Stomach (tissue), 4 donors: Measurements from ENCODE around the gene DLG2.

ENCODE experiments used
- EP300 ChIP-seq: sonication (generic); formaldehyde crosslinking; IDR thresholded peaks from one replicate; pipeline ENCODE4 v1.6.1; 2017; ENCODE audit warnings: antibody characterized with exemption
- POLR2A ChIP-seq, 4 donors: fragments of 450-650 bp; IDR thresholded peaks; one replicate each; pipeline ENCODE4 v1.6.1; 2016; ENCODE audit warnings: antibody characterized with exemption in 4 of 4, control low read depth in 2 of 4, mild to moderate bottlenecking in 1 of 4, moderate library complexity in 1 of 4
- POLR2AphosphoS5 ChIP-seq, 3 donors: sonication (generic); formaldehyde crosslinking; IDR thresholded peaks; one replicate each; pipeline ENCODE4 v1.6.1; 2016; ENCODE audit warnings: antibody characterized with exemption in 3 of 3
- TF ChIP-seq, protein P1 (sequence below), 7 experiments: fragments of 450-650 bp in 4 of 7; fragments of 200-600 bp in 3 of 7; sonication (generic) in 3 of 7; IDR thresholded peaks; one replicate each; pipeline ENCODE4 v1.5.1; 2016 to 2019; ENCODE audit warnings: antibody characterized with exemption in 7 of 7, control low read depth in 2 of 7, mild to moderate bottlenecking in 1 of 7

DNA sequence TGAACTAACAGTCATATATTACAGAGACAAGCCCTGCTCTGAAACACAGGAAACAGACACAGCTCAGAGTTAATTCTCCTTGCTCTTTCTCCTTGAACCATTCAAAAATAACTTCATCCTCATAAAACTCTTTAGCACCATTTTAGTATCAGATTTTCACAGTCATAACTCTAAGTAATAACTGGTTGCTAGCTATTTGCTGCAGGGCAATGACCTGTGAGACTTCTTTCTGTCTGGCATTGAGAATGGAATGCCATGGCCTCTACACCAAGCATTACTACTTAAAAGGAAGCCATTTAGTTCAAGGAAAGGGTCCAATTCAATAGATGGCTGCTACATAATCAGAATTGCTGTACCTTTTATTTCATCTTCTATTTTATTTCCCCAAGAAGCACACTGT, 2154.3 kb downstream of the DLG2 start:
- TF ChIP-seq POLR2A (IDR thresholded peaks at IDR 0.05) (no peak), EP300 (no peak), POLR2AphosphoS5 (IDR thresholded peaks at IDR 0.05) (no peak)
- TF ChIP-seq, protein P1, sequence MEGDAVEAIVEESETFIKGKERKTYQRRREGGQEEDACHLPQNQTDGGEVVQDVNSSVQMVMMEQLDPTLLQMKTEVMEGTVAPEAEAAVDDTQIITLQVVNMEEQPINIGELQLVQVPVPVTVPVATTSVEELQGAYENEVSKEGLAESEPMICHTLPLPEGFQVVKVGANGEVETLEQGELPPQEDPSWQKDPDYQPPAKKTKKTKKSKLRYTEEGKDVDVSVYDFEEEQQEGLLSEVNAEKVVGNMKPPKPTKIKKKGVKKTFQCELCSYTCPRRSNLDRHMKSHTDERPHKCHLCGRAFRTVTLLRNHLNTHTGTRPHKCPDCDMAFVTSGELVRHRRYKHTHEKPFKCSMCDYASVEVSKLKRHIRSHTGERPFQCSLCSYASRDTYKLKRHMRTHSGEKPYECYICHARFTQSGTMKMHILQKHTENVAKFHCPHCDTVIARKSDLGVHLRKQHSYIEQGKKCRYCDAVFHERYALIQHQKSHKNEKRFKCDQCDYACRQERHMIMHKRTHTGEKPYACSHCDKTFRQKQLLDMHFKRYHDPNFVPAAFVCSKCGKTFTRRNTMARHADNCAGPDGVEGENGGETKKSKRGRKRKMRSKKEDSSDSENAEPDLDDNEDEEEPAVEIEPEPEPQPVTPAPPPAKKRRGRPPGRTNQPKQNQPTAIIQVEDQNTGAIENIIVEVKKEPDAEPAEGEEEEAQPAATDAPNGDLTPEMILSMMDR (IDR thresholded peaks at IDR 0.05) = no peak
